ENCODE results near the gene PDZD4. TPM values are rescaled to one million over a fixed set of nuclear protein-coding genes. Genes with fewer than 3 reads are reported as not detected.

PDZD4 gene
- total RNA-seq, 4 donors from 2014 or later = 2.0 to 6.6 (median 4.2) TPM

DNA sequence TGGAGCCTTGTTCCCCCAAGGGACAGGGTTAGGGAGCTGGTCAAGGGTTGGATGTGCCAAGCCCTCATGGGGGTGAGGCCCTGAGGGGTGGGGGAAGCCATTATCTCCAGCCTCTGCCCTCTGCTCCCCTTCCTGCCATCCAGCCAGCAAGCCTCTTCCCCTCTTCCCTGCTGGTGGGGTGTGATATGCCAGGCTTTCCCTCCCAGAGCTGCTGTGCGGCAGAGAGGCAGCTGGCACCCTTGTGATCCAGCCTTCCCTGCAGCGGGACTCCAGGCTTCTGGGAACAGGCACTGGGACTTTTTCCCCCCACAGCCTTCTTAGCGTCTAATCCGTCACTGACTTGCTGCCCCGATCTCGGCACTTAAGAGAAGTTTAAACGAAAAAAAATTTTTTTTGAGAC, 29.6 kb downstream of the PDZD4 start:
- Histone ChIP-seq H3K4me3 (no peak overlapping the region), H3K4me1 (peaks cover 0 to 8% (median 6%) of the 10 kb centered on the region in 4 donors), H3K9me3 (no peaks in the 10 kb centered on the region), H3K27ac (no peak overlapping the region), H3K27me3 (no peaks in the 10 kb centered on the region), H3K36me3 (no peaks in the 10 kb centered on the region)
- in situ Hi-C loops (cut with MboI; ENCODE audit: low pct_ligation_motif_present in 1 of 4, low pct_unique_long_range_greater_than_20kb in 1 of 4, low sequenced_read_pairs in 3 of 4) (loop anchor here in 1 of 4 donors (25.0 kb wide), 1 partner anchor 112 kb away; the partner anchor contains the start of gene AVPR2), intact Hi-C loops (cut with DNase I; ENCODE audit: low total_unique reads) (no loop called here)
- DNase-seq = no peak
- 77% methylated on average over 7 of the region's 7 CpGs; no CpG with 5 or more reads in 1 of the 2 donors for WGBS, 2 donors (ENCODE audit: low coverage in 1 of 2)
- TF ChIP-seq POLR2A (IDR thresholded peaks at IDR 0.05) = no peak
- no peak for TF ChIP-seq EP300 (IDR thresholded peaks at IDR 0.05; ENCODE audit: low read depth)
- TF ChIP-seq, protein P1, sequence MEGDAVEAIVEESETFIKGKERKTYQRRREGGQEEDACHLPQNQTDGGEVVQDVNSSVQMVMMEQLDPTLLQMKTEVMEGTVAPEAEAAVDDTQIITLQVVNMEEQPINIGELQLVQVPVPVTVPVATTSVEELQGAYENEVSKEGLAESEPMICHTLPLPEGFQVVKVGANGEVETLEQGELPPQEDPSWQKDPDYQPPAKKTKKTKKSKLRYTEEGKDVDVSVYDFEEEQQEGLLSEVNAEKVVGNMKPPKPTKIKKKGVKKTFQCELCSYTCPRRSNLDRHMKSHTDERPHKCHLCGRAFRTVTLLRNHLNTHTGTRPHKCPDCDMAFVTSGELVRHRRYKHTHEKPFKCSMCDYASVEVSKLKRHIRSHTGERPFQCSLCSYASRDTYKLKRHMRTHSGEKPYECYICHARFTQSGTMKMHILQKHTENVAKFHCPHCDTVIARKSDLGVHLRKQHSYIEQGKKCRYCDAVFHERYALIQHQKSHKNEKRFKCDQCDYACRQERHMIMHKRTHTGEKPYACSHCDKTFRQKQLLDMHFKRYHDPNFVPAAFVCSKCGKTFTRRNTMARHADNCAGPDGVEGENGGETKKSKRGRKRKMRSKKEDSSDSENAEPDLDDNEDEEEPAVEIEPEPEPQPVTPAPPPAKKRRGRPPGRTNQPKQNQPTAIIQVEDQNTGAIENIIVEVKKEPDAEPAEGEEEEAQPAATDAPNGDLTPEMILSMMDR (IDR thresholded peaks at IDR 0.05) = no peak
- TF ChIP-seq POLR2AphosphoS5 (IDR thresholded peaks at IDR 0.05) = no peak

- H3K9me3 ChIP-seq = no peaks in the 10 kb centered on the region
- intact Hi-C loops (cut with DNase I; ENCODE audit: low total_unique reads) (no loop called here), in situ Hi-C loops (cut with MboI; ENCODE audit: low pct_ligation_motif_present in 1 of 4, low pct_unique_long_range_greater_than_20kb in 1 of 4, low sequenced_read_pairs in 3 of 4) (loop anchor here in 1 of 4 donors (25.0 kb wide), 1 partner anchor 112 kb away; the partner anchor contains the start of gene AVPR2)
- no peaks in the 10 kb centered on the region for H3K27me3 ChIP-seq
- peaks cover 0 to 13% (median 9%) of the 10 kb centered on the region in 4 donors for H3K4me1 ChIP-seq
- no peak for TF ChIP-seq POLR2AphosphoS5 (IDR thresholded peaks at IDR 0.05)
- TF ChIP-seq, protein P1 (IDR thresholded peaks at IDR 0.05) = no peak
- no peaks in the 10 kb centered on the region for H3K36me3 ChIP-seq
- DNase-seq = no peak
- H3K27ac ChIP-seq = no peak overlapping the region
- H3K4me3 ChIP-seq = no peak overlapping the region
- WGBS, 2 donors (ENCODE audit: low coverage in 1 of 2) = 86% methylated on average over 14 of the region's 16 CpGs; no CpG with 5 or more reads in 1 of the 2 donors
Observed at GRCh38 chrX:153800177-153800722, 30.1 kb downstream of the PDZD4 start.

DNA sequence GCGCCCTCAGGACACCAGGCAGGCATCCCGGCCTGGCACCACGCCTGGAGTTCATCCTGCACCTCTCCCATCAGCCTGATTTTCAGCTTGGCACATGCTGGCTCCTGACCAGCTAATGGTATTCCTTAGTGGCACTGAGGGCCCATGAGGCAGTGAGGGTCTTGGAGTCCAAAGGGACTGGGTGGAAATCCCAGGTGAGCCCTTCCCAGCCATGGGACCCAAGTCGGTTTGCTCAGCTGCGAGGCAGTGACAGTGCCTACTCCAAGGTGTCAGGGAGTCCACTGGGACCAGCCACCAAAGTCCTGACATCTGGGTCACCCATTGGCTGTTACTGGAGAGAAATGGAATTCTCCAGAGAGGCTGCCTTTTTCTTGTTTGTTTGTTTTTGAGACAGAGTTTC, 31.0 kb downstream of the PDZD4 start:
- Histone ChIP-seq H3K27ac (no peak overlapping the region), H3K9me3 (no peaks in the 10 kb centered on the region), H3K4me3 (no peak overlapping the region), H3K27me3 (no peaks in the 10 kb centered on the region), H3K36me3 (no peaks in the 10 kb centered on the region), H3K4me1 (peaks cover 0 to 15% (median 10%) of the 10 kb centered on the region in 4 donors)
- no peak for DNase-seq
- TF ChIP-seq EP300 (IDR thresholded peaks at IDR 0.05; ENCODE audit: low read depth) = no peak
- no peak for TF ChIP-seq POLR2AphosphoS5 (IDR thresholded peaks at IDR 0.05)
- TF ChIP-seq POLR2A (IDR thresholded peaks at IDR 0.05) = no peak
- TF ChIP-seq, protein P1 (IDR thresholded peaks at IDR 0.05) = no peak
- in situ Hi-C loops (cut with MboI; ENCODE audit: low pct_ligation_motif_present in 1 of 4, low pct_unique_long_range_greater_than_20kb in 1 of 4, low sequenced_read_pairs in 3 of 4) (loop anchor here in 1 of 4 donors (25.0 kb wide), 1 partner anchor 138 kb away; the partner anchor contains the start of genes ARHGAP4, NAA10 and RENBP), intact Hi-C loops (cut with DNase I; ENCODE audit: low total_unique reads) (no loop called here)
- 85% methylated on average over 5 of the region's 5 CpGs; no CpG with 5 or more reads in 1 of the 2 donors for WGBS, 2 donors (ENCODE audit: low coverage in 1 of 2)

GRCh38 chrX:153797415-153798015, 32.8 kb downstream of the PDZD4 start:
- WGBS, 2 donors (ENCODE audit: low coverage in 1 of 2) = 88% methylated on average over 10 of the region's 15 CpGs; no CpG with 5 or more reads in 1 of the 2 donors
- Histone ChIP-seq H3K4me1 (peaks cover 0 to 23% (median 20%) of the 10 kb centered on the region in 4 donors), H3K27me3 (no peaks in the 10 kb centered on the region), H3K27ac (no peak overlapping the region), H3K9me3 (no peaks in the 10 kb centered on the region), H3K4me3 (no peak overlapping the region), H3K36me3 (no peaks in the 10 kb centered on the region)
- no peak for DNase-seq
- no peak for TF ChIP-seq POLR2AphosphoS5 (IDR thresholded peaks at IDR 0.05)
- TF ChIP-seq, protein P1 (IDR thresholded peaks at IDR 0.05) = no peak
- TF ChIP-seq EP300 (IDR thresholded peaks at IDR 0.05; ENCODE audit: low read depth) = no peak
- TF ChIP-seq POLR2A (IDR thresholded peaks at IDR 0.05) = no peak
- in situ Hi-C loops (cut with MboI; ENCODE audit: low pct_ligation_motif_present in 1 of 4, low pct_unique_long_range_greater_than_20kb in 1 of 4, low sequenced_read_pairs in 3 of 4) (loop anchor here in 1 of 4 donors (25.0 kb wide), 1 partner anchor 140 kb away; the partner anchor contains the start of genes ARHGAP4, NAA10 and RENBP), intact Hi-C loops (cut with DNase I; ENCODE audit: low total_unique reads) (no loop called here)

Data from transverse colon (tissue), 4 donors.